GM21367 (cell line): ENCODE results near the gene SGIP1.
"Not testable (repeated sequence)": the region's sequence is repeated elsewhere in the genome, so short reads cannot be mapped to it uniquely, and the experiment has no call there.

Source experiments
- ATAC-seq: cut with Tn5 transposase; IDR thresholded peaks from one replicate; pipeline ENCODE4 v1.9.1; 2021; ENCODE audit not compliant: unreplicated experiment

Gene SGIP1

GRCh38 chr1:66552829-66553228 lies 18.9 kb downstream of the SGIP1 start:
- no peak for ATAC-seq

DNA sequence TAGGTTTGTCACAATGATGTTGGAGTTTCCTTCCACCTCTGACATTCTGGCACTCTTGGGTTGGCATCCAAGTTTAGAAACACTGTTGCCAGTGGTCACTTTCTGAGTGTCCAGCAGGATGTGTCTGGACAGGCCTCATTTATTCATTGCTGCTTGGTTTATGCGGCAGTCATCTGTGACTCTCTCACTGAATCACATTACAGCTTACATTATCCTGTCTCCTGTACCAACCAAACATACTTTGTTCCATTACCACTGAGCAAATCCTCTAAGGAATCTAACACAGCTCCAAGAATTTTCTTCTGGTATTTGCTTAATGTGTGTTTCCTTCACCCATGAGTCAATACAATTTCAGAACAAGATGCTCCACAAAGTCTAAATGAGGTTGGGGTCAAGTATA lies 19.9 kb downstream of the SGIP1 start:
- no peak for ATAC-seq

DNA sequence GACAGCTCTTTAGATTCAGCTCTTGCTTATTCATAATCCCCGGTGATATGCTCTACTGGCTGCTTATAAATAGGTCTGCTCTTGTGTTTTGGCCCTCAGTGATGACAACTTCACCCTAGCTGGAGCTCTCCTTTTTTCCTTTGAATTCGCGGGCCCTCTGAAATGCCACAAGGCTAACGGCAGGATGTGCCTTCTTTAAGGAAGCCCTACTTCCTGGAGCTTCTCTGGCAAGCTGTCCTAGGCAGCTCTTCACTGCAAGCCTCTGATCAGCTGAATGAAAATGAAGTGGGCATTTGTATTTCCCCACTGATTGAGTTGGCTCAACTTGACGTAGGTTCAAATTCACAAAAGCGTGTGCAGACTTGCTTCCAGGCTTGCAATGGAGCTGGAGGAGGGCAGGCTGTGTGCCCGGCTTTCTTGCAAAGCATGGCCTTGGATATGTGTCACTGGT lies 22.2 kb downstream of the SGIP1 start:
- ATAC-seq: no peak

GRCh38 chr1:66557157-66557556 lies 23.2 kb downstream of the SGIP1 start:
- no peak for ATAC-seq

DNA sequence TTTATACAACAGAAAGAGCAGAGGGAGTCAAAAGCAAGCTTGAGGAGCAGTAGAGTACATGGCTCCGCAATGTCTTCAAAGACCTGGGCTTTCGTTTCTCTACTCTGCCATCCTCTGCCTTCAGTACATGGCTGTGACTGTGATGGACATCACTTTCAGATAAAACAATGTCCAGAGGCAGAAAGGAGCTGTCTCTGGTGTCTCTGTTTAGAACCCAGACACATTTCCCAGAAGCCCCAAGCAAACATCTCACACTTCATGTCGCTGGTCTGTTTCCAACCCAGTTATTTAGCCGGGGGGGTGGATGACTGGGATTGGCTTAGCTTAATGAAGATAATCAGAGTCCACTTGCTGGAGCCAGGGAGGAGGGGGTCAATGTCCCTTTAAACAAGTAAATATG lies 25.6 kb downstream of the SGIP1 start:
- no peak for ATAC-seq

DNA sequence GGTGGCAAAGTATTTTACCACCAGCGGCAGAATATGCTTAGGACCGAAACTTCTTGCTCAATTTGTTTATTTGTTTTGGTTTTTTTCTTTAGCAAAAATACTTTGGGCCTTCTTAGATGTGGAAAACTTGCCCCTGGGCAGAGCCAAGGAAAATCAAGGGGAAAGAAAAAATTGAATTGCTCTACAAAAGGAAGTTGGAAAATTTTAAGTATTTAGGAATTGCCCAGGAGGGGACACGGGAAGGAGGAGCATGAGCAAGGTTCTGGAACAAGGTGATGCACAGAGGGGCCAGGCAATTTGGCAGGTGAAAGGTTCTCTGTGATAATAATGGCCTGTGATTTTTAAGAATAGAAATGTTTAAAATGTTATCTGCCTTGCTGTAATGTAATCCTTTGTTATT lies 28.6 kb downstream of the SGIP1 start:
- ATAC-seq: no peak

DNA sequence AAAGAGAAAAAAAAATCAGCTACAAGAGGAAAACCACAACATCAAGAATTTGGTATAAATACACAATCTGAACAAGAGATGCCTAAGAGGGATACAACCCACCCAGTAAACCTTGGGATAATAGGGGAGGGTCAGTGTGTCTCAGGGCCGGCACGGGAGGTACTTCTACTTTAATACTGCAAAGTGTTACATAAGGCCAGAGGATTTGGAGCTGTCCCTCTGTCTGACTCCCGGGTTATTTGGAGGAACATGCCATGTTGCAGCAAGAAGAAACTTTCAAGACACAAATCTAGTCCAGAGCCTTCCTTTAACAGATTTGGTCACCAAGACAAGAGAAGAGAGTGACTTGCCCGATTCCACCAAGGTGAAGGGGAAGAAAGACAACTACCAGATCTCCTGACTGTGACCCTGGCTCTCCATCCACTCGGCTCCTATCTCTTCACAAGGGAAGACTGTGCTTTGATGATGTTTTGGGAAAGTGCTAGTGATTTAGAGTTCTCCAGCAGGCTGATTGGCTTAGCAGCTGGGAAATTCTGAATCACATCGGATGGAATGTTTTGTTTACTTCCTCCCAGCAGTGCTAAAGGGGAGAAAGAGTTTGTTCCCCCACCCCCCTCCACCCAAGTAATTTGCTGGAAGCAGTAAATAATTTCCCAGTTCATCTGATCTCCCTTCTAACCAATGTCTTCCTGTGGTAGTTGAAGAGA lies 29.3 kb downstream of the SGIP1 start:
- no peak for ATAC-seq

DNA sequence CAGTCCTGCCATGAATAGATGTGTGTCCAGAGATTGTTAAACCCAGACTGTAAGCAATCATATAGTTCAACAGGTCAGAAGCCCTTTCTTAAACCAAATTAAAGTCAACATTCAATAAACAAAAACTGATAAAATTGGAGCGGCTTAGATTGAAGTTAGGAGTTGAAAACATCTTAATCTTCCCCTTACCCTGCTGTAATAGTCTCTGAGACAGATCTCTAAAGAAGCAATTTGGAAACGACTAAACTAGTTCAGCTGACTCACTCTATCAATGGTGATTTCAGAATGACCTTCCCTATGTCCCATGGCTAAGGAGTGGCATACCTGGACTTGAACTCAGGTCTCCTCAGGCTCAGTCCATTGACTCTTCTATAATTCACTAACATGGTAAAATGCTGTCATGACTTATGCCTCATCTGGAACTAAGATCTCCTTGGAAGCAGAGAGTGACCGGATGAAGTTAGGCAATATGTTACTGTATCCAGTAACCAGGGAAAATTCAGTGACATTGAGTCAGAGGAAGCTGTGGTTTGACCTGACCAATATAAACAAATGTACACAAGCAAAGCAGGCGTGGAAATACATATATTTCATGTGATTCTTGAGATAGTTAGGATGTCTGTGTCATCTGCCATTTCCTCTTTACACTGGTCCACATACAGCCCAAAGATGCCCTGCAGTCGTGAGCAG lies 30.1 kb downstream of the SGIP1 start:
- no peak for ATAC-seq

DNA sequence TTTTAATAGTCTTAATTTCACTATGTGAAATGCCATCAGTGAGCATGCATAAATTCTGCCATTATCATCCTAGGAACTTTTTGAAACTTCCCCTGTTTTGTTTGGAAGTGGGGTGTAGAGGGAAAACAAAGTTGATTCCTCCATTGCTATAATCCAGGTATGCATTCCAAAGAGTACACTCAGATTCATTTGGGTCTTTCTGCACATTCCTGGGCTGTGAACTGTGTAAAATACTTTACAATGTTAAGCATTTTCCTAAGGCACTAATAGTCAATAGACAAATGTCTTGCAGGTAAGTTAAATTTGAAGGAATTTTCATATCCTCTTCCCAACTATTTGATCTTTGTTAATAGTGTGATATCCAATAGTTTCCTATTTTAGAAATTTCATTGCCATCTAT lies 36.2 kb downstream of the SGIP1 start:
- no peak for ATAC-seq

GRCh38 chr1:66571789-66572188 lies 37.8 kb downstream of the SGIP1 start:
- no peak for ATAC-seq

DNA sequence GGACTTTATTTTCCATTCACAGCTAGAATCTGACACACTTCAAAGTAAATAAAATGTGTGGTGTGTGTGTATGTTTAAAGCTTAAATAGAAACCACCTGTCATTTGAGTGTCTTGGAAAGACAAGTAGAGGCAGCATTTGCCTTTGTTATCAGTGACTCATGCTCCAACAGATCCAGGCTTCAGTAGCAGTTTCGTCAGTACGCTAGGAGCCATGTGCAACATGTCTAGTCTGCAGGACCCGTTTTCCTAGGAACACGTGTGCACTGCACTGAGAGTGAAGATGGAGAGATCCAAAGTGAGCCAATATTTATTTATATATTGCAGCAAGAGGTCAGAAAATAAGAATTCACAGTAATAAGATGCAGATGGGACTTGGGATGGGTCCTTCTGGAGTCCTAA lies 41.8 kb downstream of the SGIP1 start:
- no peak for ATAC-seq

DNA sequence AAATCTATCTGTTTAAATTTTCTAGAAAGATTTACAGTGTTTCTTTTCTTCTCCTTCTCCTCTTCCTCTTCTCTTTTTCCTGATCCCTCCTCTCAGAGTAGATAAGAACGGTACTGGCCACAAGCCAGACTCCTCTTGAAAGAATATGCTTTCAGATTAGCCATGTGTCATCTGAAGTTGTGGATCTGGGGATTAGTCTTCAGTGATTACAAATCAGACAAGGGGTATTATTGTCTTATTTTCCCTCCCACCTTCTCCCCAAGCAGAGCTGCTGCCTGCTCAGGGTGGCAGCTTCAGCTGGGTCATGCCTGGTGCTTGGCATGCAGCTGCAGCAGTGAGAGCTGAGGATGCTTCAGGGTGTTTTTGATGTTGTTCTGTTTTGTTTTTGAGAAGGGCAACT lies 42.7 kb downstream of the SGIP1 start:
- no peak for ATAC-seq

DNA sequence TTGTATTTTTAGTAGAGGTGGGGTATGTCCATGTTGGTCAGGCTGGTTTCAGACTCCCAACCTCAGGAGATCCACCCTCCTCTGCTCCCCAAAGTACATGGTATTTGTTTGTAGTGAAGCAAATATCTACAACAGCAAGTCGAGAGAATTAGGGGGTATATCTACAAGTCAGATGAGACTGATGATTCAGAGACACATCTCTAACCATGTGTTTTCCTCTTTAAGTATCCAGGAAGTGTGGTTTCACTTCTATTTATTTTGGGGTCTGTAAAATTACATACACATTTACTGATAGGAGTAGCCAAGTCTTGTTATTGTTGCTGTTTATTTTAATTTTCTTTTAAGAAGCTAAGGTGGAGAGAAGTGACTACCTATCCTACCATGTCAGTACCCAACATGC lies 44.9 kb downstream of the SGIP1 start:
- no peak for ATAC-seq

DNA sequence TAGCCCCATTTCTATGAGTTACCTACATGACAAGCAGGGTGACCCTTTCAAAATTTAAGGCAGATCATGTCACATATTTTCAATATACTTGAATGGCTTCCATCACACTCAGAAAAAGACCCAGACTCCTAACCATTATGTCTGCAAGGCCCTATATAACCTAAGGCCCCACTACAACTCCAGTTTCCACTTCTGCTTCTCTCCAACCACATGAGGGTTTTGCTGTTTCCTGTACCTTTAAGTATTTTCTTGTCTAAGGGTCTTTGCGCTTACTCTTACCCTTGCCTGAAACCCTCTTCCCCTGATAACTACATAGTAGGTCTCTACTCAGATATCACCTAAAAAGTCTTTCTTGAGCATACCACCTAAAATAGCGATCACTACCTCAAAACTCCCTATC lies 46.1 kb downstream of the SGIP1 start:
- no peak for ATAC-seq

- no peak for ATAC-seq
These were observed 49.1 kb downstream of the SGIP1 start for GRCh38 chr1:66583021-66583420.

- no peak for ATAC-seq
These were observed 51.0 kb downstream of the SGIP1 start for GRCh38 chr1:66585002-66585401.

GRCh38 chr1:66589326-66589725 lies 55.4 kb downstream of the SGIP1 start:
- no peak for ATAC-seq

- not testable (repeated sequence) for ATAC-seq
These were observed 58.2 kb downstream of the SGIP1 start for GRCh38 chr1:66592106-66592507.

GRCh38 chr1:66596191-66596590 lies 62.2 kb downstream of the SGIP1 start:
- ATAC-seq: no peak

- ATAC-seq: no peak
These were observed 63.5 kb downstream of the SGIP1 start for GRCh38 chr1:66597500-66597899.

DNA sequence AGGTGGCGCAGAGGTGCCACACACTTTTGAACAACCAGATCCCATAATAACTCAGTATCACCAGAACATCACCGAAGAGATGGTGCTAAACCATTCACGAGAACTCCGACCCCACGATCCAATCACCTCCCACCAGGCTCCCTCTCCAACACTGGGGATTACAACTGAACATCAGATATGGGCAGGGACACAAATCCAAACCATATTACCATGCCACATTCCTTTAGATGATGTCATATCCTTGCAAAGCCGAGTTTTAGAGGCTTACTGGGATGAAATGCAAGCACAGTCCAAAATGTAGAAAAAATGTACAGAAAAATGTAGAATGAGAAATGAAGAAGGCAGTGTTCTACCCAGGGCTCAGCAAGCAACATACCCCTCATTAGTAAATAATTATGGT lies 64.7 kb downstream of the SGIP1 start:
- ATAC-seq: no peak

- ATAC-seq: no peak
These were observed 65.4 kb downstream of the SGIP1 start for GRCh38 chr1:66599346-66599745.
